IMR-90 (cell line): ENCODE data around the gene PCDHB12. TPM values are rescaled to one million over a fixed set of nuclear protein-coding genes. Genes with fewer than 3 reads are reported as not detected.

Experiments used
- ATAC-seq: fragments of 200-7000 bp; cut with Tn5 transposase; 2 replicates; pipeline ENCODE4 v1.9.1; 2020; ENCODE audit warnings: low read depth, mild to moderate bottlenecking, moderate library complexity
- Bru-seq: library from RNA; stranded (reverse); fragments of 400-500 nt; gene quantifications from one replicate; lab custom pipeline; 2021; lab: Mats Ljungman, UMichigan
- BruChase-seq, 2 experiments: library from RNA; stranded (reverse); fragments of 400-500 nt; gene quantifications; one replicate each; lab custom pipeline; 2021; lab: Mats Ljungman, UMichigan
- BruUV-seq: library from RNA; stranded (reverse); fragments of 400-500 nt; replicated peaks from 2 replicates; lab custom pipeline; 2021; lab: Mats Ljungman, UMichigan
- CTCF ChIA-PET: fragments of 300-600 bp; formaldehyde crosslinking; extraction: SDS; loops from one replicate; lab custom pipeline; 2021; ENCODE audit warnings: antibody characterized with exemption; lab: Yijun Ruan, JAX
- POLR2A ChIA-PET: fragments of 300-600 bp; sonication (Branson Sonifier 250); formaldehyde crosslinking; loops from one replicate; lab custom pipeline; 2022; ENCODE audit warnings: antibody characterized with exemption; ENCODE audit not compliant: unreplicated experiment; lab: Charles Lee
- DNase-seq: peaks from one replicate; pipeline ENCODE4 v3.0.0; 2013
- H2AFZ ChIP-seq: replicated peaks from 2 replicates; pipeline ENCODE3; 2013; ENCODE audit warnings: low read length, mild to moderate bottlenecking; ENCODE audit not compliant: poor library complexity
- H2AK5ac ChIP-seq: 2 replicates; pipeline ENCODE4 v1.6.1; 2013; ENCODE audit warnings: low read depth, low read length, inconsistent platforms
- H2AK9ac ChIP-seq: replicated peaks from 2 replicates; pipeline ENCODE3; 2013; ENCODE audit warnings: mild to moderate bottlenecking, low read depth, low read length, moderate library complexity; ENCODE audit not compliant: poor library complexity
- H2BK120ac ChIP-seq: 2 replicates; pipeline ENCODE4 v1.6.1; 2013; ENCODE audit warnings: low read depth, low read length, inconsistent platforms
- H2BK15ac ChIP-seq: 3 replicates; pipeline ENCODE4 v1.6.1; 2013; ENCODE audit warnings: low read depth, low read length, inconsistent platforms
- H2BK20ac ChIP-seq: 2 replicates; pipeline ENCODE4 v1.6.1; 2013; ENCODE audit warnings: low read depth, mild to moderate bottlenecking, inconsistent platforms, low read length, moderate library complexity
- H2BK5ac ChIP-seq: 2 replicates; pipeline ENCODE4 v1.6.1; 2013; ENCODE audit warnings: mild to moderate bottlenecking, low read depth, low read length, inconsistent platforms; ENCODE audit not compliant: poor library complexity, severe bottlenecking
- H3K14ac ChIP-seq: replicated peaks from 2 replicates; pipeline ENCODE4 v1.6.1; 2013; ENCODE audit warnings: low read depth, low read length, inconsistent platforms
- H3K18ac ChIP-seq: 2 replicates; pipeline ENCODE4 v1.6.1; 2013; ENCODE audit warnings: low read depth, low read length, control low read depth
- H3K23ac ChIP-seq: 2 replicates; pipeline ENCODE4 v1.6.1; 2013; ENCODE audit warnings: low read depth, low read length, inconsistent platforms
- H3K27ac ChIP-seq: 2 replicates; pipeline ENCODE4 v1.5.1; 2013; ENCODE audit warnings: mild to moderate bottlenecking, control low read depth, low read length; ENCODE audit not compliant: insufficient read depth
- H3K27me3 ChIP-seq: 2 replicates; pipeline ENCODE4 v1.6.1; 2013; ENCODE audit warnings: low read length; ENCODE audit not compliant: control insufficient read depth, insufficient read depth
- H3K36me3 ChIP-seq: 2 replicates; pipeline ENCODE4 v1.6.1; 2013; ENCODE audit warnings: low read length, mixed read lengths; ENCODE audit not compliant: control insufficient read depth, insufficient read depth
- H3K4ac ChIP-seq: 2 replicates; pipeline ENCODE4 v1.6.1; 2013; ENCODE audit warnings: low read depth, low read length, inconsistent platforms
- H3K4me1 ChIP-seq: 2 replicates; pipeline ENCODE4 v1.6.1; 2013; ENCODE audit warnings: low read length, mixed read lengths; ENCODE audit not compliant: control insufficient read depth, insufficient read depth
- H3K4me2 ChIP-seq: 2 replicates; pipeline ENCODE4 v1.6.1; 2013; ENCODE audit warnings: low read depth, mild to moderate bottlenecking, control low read depth, low read length, moderate library complexity
- H3K4me3 ChIP-seq: 2 replicates; pipeline ENCODE4 v1.5.1; 2013; ENCODE audit warnings: low read depth, mild to moderate bottlenecking, control low read depth, low read length, moderate library complexity; ENCODE audit not compliant: insufficient read depth
- H3K56ac ChIP-seq: 2 replicates; pipeline ENCODE4 v1.6.1; 2013; ENCODE audit warnings: low read length, inconsistent platforms; ENCODE audit not compliant: insufficient read depth; ENCODE audit errors: extremely low read depth
- H3K79me1 ChIP-seq, 2 experiments: 2 replicates each; pipeline ENCODE4 v1.6.1; 2013; ENCODE audit warnings: low read length in 2 of 2, inconsistent platforms in 1 of 2, low read depth in 1 of 2
- H3K9ac ChIP-seq: 2 replicates; pipeline ENCODE4 v1.6.1; 2013; ENCODE audit warnings: low read depth, low read length, control low read depth
- H3K9me1 ChIP-seq: 2 replicates; pipeline ENCODE4 v1.6.1; 2013; ENCODE audit warnings: low read length, inconsistent platforms; ENCODE audit not compliant: insufficient read depth
- H3K9me3 ChIP-seq: 2 replicates; pipeline ENCODE4 v1.6.1; 2013; ENCODE audit warnings: low read length; ENCODE audit not compliant: control insufficient read depth, insufficient read depth
- H4K20me1 ChIP-seq: 2 replicates; pipeline ENCODE4 v1.6.1; 2013; ENCODE audit warnings: low read length, inconsistent platforms; ENCODE audit not compliant: insufficient read depth
- H4K5ac ChIP-seq: 2 replicates; pipeline ENCODE4 v1.6.1; 2013; ENCODE audit warnings: mild to moderate bottlenecking, low read depth, low read length, control low read depth
- H4K8ac ChIP-seq, 2 experiments: 2 replicates each; pipeline ENCODE4 v1.6.1; 2013; ENCODE audit warnings: low read depth in 2 of 2, low read length in 2 of 2, control low read depth in 1 of 2, inconsistent platforms in 1 of 2
- H4K91ac ChIP-seq: 2 replicates; pipeline ENCODE4 v1.6.1; 2013; ENCODE audit warnings: low read depth, low read length, inconsistent platforms; ENCODE audit not compliant: insufficient read depth
- FOS ChIP-seq: fragments of 150-350 bp; IDR thresholded peaks from 2 replicates; pipeline ENCODE4 v1.6.1; 2016; ENCODE audit warnings: low read depth, low read length
- POLR2A ChIP-seq: IDR thresholded peaks from 2 replicates; pipeline ENCODE4 v1.6.1; 2012; ENCODE audit warnings: mild to moderate bottlenecking, low read depth, low read length
- WGBS, 2 experiments: methylation state at CpG; one replicate each; pipeline versions ENCODE4 v1.1.5 to v1.1.7; 2013; ENCODE audit warnings: missing lambda C conversion rate in 2 of 2; ENCODE audit not compliant: insufficient read length in 1 of 2; ENCODE audit errors: extremely low coverage in 2 of 2; 5-methylcytosine and 5-hydroxymethylcytosine counted together
- dilution Hi-C: fragments of 300-500 bp; cut with HindIII; formaldehyde crosslinking; loops from one replicate; pipeline ENCODE4 v1.14.3; 2018; ENCODE audit warnings: low sequenced_read_pairs; ENCODE audit not compliant: unreplicated experiment
- in situ Hi-C: fragments of 300-500 bp; cut with MboI; formaldehyde crosslinking; loops from 3 replicates; pipeline ENCODE4 v1.14.3; 2019; ENCODE audit warnings: low sequenced_read_pairs, inconsistent platforms, mixed read lengths
- intact Hi-C: fragments of 100-400 bp; cut with micrococcal nuclease; formaldehyde crosslinking; loops from 2 replicates; pipeline ENCODE4 v1.10.0; 2022
- long read RNA-seq: library from polyadenylated mRNA; unstranded; transcript quantifications from one replicate; pipeline ENCODE4 v2.0.0, GENCODE V29; 2021; ENCODE audit not compliant: unreplicated experiment
- polyA plus RNA-seq, 3 experiments: library from polyadenylated mRNA; depleted of rRNA; stranded (reverse); fragments of >200 nt; gene quantifications; 2 replicates each; pipeline ENCODE4 v1.2.3, GENCODE V29; 2012; ENCODE audit warnings: low replicate concordance in 1 of 3
- total RNA-seq: library from RNA; depleted of rRNA; stranded (reverse); fragments of >200 nt; gene quantifications from 2 replicates; pipeline ENCODE4 v1.2.3, GENCODE V29; 2012; rRNA removed
- TF ChIP-seq, protein P1 (sequence below): conservative IDR thresholded peaks from 2 replicates; pipeline ENCODE4 v1.5.1; 2012; ENCODE audit warnings: mild to moderate bottlenecking, low read depth, low read length, improper control_type of control experiment

Gene PCDHB12
- under 0.01 and 0.18 TPM in 2 replicates for total RNA-seq
- polyA plus RNA-seq (2012; rRNA removed) = 0.09 and 0.13 TPM in 2 replicates
- polyA plus RNA-seq (2012; cell fraction: cytosol; rRNA removed) = 0.03 and 0.16 TPM in 2 replicates
- 0.13 and 0.18 TPM in 2 replicates for polyA plus RNA-seq (2012; cell fraction: nucleus; rRNA removed; ENCODE audit: low replicate concordance)
- percentile 38 among the genes with signal in this experiment for Bru-seq, nascent RNA
- BruChase-seq, experiment 1, labeled RNA remaining after a 6-hour chase = percentile 58 among the genes with signal in this experiment
- percentile 55 among the genes with signal in this experiment for BruChase-seq, experiment 2, labeled RNA remaining after a 2-hour chase
- long read RNA-seq, partial matches to known transcripts = 0 of 1 reads
- long read RNA-seq, other reads (novel, unspliced or antisense) = 0 of 1 reads

DNA sequence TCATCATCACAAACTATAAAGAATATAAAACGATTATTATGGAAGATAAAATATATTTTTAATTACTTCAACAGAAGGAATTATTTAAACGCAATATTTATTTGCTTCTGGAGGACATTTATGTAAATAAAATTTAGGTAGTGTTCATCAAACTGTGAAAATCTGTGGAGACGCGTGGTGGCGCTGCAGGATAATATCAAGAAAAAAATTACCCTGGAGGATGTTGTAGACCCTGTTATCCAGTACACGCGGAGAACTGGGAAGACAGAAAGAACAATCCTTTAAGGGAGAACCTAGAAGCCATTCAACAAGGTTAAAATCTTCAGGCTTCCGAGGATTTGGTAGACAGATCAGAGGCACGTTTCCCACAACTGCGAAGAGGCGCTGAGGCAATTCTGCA is at the start of gene PCDHB12:
TSS of gene PCDHB12 (plus strand) at position 242 of the 400 bp plus-strand sequence. CDS start 189 bp downstream, outside the sequence.
- Histone ChIP-seq H3K27ac (no peak within 1 kb of the TSS), H2AK9ac (no peak within 1 kb of the TSS), H4K20me1 (no peaks in the 10 kb centered on the region), H3K18ac (no peak within 1 kb of the TSS), H2BK5ac (no peak within 1 kb of the TSS), H3K9me3 (peaks cover 14% of the 10 kb centered on the region; the same call in 1 of the 2 replicates), H2BK20ac (no peak within 1 kb of the TSS), H2AK5ac (no peak within 1 kb of the TSS), H3K36me3 (no peaks in the 10 kb centered on the region), H3K9ac (no peak within 1 kb of the TSS; the same call in 1 of the 2 replicates), H4K5ac (no peak within 1 kb of the TSS), H3K14ac (no peak within 1 kb of the TSS), H3K4ac (no peak within 1 kb of the TSS), H3K23ac (no peak within 1 kb of the TSS), H2BK120ac (no peak within 1 kb of the TSS), H3K27me3 (no peaks in the 10 kb centered on the region), H2BK15ac (no peak within 1 kb of the TSS), H2AFZ (no peak within 1 kb of the TSS), H3K56ac (no peak within 1 kb of the TSS), H3K4me2 (peak within 1 kb of the TSS; percentile 31), H4K8ac (no peak within 1 kb of the TSS), H3K79me1 (no peaks in the 10 kb centered on the region), H4K91ac (no peak within 1 kb of the TSS), H3K4me1 (no peaks in the 10 kb centered on the region), H3K4me3 (peak within 1 kb of the TSS; percentile 60), H3K9me1 (no peaks in the 10 kb centered on the region)
- in situ Hi-C loops = no loop called here
- ChIA-PET POLR2A (no interaction called here), CTCF (interaction anchor here (0.6 to 0.9 kb wide), 3 partner anchors 10 to 209 kb away, joined by 3 read pairs; partner anchors contain the start of genes PCDHB9 and PCDHGB7)
- DNase-seq (peak; percentile 2), ATAC-seq (peak; percentile 44)
- TF ChIP-seq POLR2A (no peak), FOS (no peak)
- TF ChIP-seq, protein P1, sequence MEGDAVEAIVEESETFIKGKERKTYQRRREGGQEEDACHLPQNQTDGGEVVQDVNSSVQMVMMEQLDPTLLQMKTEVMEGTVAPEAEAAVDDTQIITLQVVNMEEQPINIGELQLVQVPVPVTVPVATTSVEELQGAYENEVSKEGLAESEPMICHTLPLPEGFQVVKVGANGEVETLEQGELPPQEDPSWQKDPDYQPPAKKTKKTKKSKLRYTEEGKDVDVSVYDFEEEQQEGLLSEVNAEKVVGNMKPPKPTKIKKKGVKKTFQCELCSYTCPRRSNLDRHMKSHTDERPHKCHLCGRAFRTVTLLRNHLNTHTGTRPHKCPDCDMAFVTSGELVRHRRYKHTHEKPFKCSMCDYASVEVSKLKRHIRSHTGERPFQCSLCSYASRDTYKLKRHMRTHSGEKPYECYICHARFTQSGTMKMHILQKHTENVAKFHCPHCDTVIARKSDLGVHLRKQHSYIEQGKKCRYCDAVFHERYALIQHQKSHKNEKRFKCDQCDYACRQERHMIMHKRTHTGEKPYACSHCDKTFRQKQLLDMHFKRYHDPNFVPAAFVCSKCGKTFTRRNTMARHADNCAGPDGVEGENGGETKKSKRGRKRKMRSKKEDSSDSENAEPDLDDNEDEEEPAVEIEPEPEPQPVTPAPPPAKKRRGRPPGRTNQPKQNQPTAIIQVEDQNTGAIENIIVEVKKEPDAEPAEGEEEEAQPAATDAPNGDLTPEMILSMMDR = peak; percentile 31
- WGBS, 2 experiments = 0% methylated on average over 1 of the region's 11 CpGs; no CpG with 5 or more reads in 1 of the 2 experiments
- dilution Hi-C loops = no loop called here
- intact Hi-C loops = no loop called here
- no TSS peak for BruUV-seq
